Muscle layer of duodenum (tissue), 2 donors: ENCODE data around the gene ARHGEF28.

Source experiments
- H3K27ac ChIP-seq: one replicate; pipeline ENCODE4 v1.7.0; 2013; ENCODE audit warnings: mild to moderate bottlenecking, low read length
- H3K27me3 ChIP-seq: one replicate; pipeline ENCODE4 v1.7.0; 2013; ENCODE audit warnings: low read depth, mild to moderate bottlenecking, control low read depth, low read length
- H3K36me3 ChIP-seq, 2 donors: one replicate each; pipeline ENCODE4 v1.7.0; 2013; ENCODE audit warnings: low read length in 2 of 2, control low read depth in 1 of 2, mild to moderate bottlenecking in 1 of 2; ENCODE audit not compliant: insufficient read depth in 2 of 2, control insufficient read depth in 1 of 2
- H3K4me1 ChIP-seq, 2 donors: one replicate each; pipeline ENCODE4 v1.7.0; 2013; ENCODE audit warnings: low read length in 2 of 2, mild to moderate bottlenecking in 2 of 2, control low read depth in 1 of 2, moderate library complexity in 1 of 2; ENCODE audit not compliant: insufficient read depth in 2 of 2, control insufficient read depth in 1 of 2
- H3K4me3 ChIP-seq, 2 donors: one replicate each; pipeline ENCODE4 v1.7.0; 2013; ENCODE audit warnings: low read length in 2 of 2, low read depth in 1 of 2, mild to moderate bottlenecking in 1 of 2
- H3K9me3 ChIP-seq, 2 donors: one replicate each; pipeline ENCODE4 v1.7.0; 2013; ENCODE audit warnings: low read length in 2 of 2, control low read depth in 1 of 2, mild to moderate bottlenecking in 1 of 2; ENCODE audit not compliant: control insufficient read depth in 1 of 2
- donor health status: healthy.

Gene ARHGEF28

GRCh38 chr5:73702534-73702933 is 76.5 kb downstream of the ARHGEF28 start:
- Histone ChIP-seq H3K36me3 (no peaks in the 10 kb centered on the region), H3K27ac (no peak overlapping the region), H3K9me3 (no peaks in the 10 kb centered on the region), H3K4me3 (no peak overlapping the region), H3K4me1 (no peaks in the 10 kb centered on the region), H3K27me3 (no peaks in the 10 kb centered on the region)

- Histone ChIP-seq H3K27me3 (no peaks in the 10 kb centered on the region), H3K9me3 (no peaks in the 10 kb centered on the region), H3K4me1 (no peaks in the 10 kb centered on the region), H3K36me3 (no peaks in the 10 kb centered on the region), H3K4me3 (no peak overlapping the region), H3K27ac (no peak overlapping the region)
Observed at GRCh38 chr5:73702951-73703350, 77.0 kb downstream of the ARHGEF28 start.

- Histone ChIP-seq H3K36me3 (no peaks in the 10 kb centered on the region), H3K27me3 (no peaks in the 10 kb centered on the region), H3K4me1 (no peaks in the 10 kb centered on the region), H3K27ac (no peak overlapping the region), H3K9me3 (peaks cover 0 to 3% of the 10 kb centered on the region in 2 donors), H3K4me3 (no peak overlapping the region)
Observed at GRCh38 chr5:73705364-73705763, 79.4 kb downstream of the ARHGEF28 start.

- Histone ChIP-seq H3K27me3 (no peaks in the 10 kb centered on the region), H3K36me3 (no peaks in the 10 kb centered on the region), H3K9me3 (peaks cover 0 to 3% of the 10 kb centered on the region in 2 donors), H3K4me1 (no peaks in the 10 kb centered on the region), H3K4me3 (no peak overlapping the region), H3K27ac (no peak overlapping the region)
Observed at GRCh38 chr5:73706963-73707362, 81.0 kb downstream of the ARHGEF28 start.

GRCh38 chr5:73709536-73710129 is 83.6 kb downstream of the ARHGEF28 start:
- Histone ChIP-seq H3K27me3 (no peaks in the 10 kb centered on the region), H3K4me3 (no peak overlapping the region), H3K36me3 (no peaks in the 10 kb centered on the region), H3K4me1 (no peaks in the 10 kb centered on the region), H3K27ac (no peak overlapping the region), H3K9me3 (peaks cover 0 to 3% of the 10 kb centered on the region in 2 donors)

GRCh38 chr5:73716284-73716808 is 90.3 kb downstream of the ARHGEF28 start:
- Histone ChIP-seq H3K4me1 (no peaks in the 10 kb centered on the region), H3K27me3 (no peaks in the 10 kb centered on the region), H3K36me3 (no peaks in the 10 kb centered on the region), H3K27ac (no peak overlapping the region), H3K4me3 (no peak overlapping the region), H3K9me3 (no peaks in the 10 kb centered on the region)

GRCh38 chr5:73718762-73719161 is 92.8 kb downstream of the ARHGEF28 start:
- Histone ChIP-seq H3K4me3 (no peak overlapping the region), H3K4me1 (peaks cover 0 to 9% of the 10 kb centered on the region in 2 donors), H3K27ac (no peak overlapping the region), H3K9me3 (no peaks in the 10 kb centered on the region), H3K27me3 (no peaks in the 10 kb centered on the region), H3K36me3 (no peaks in the 10 kb centered on the region)

- Histone ChIP-seq H3K27ac (no peak overlapping the region), H3K36me3 (no peaks in the 10 kb centered on the region), H3K27me3 (no peaks in the 10 kb centered on the region), H3K4me3 (no peak overlapping the region), H3K9me3 (no peaks in the 10 kb centered on the region), H3K4me1 (peaks cover 0 to 9% of the 10 kb centered on the region in 2 donors)
Observed at GRCh38 chr5:73719632-73720031, 93.6 kb downstream of the ARHGEF28 start.

GRCh38 chr5:73722231-73722630 is 96.2 kb downstream of the ARHGEF28 start:
- no peak overlapping the region for H3K4me3 ChIP-seq
- H3K4me1 ChIP-seq: peaks cover 0 to 13% of the 10 kb centered on the region in 2 donors
- no peaks in the 10 kb centered on the region for H3K36me3 ChIP-seq
- no peaks in the 10 kb centered on the region for H3K27me3 ChIP-seq
- no peak overlapping the region for H3K27ac ChIP-seq
- no peaks in the 10 kb centered on the region for H3K9me3 ChIP-seq

GRCh38 chr5:73726071-73726470 is 100.1 kb downstream of the ARHGEF28 start:
- Histone ChIP-seq H3K36me3 (no peaks in the 10 kb centered on the region), H3K27me3 (no peaks in the 10 kb centered on the region), H3K27ac (no peak overlapping the region), H3K4me1 (peaks cover 0 to 25% of the 10 kb centered on the region in 2 donors), H3K4me3 (no peak overlapping the region), H3K9me3 (no peaks in the 10 kb centered on the region)

GRCh38 chr5:73726606-73727231 is 100.7 kb downstream of the ARHGEF28 start:
- Histone ChIP-seq H3K4me1 (peaks cover 0 to 24% of the 10 kb centered on the region in 2 donors), H3K27me3 (no peaks in the 10 kb centered on the region), H3K9me3 (no peaks in the 10 kb centered on the region), H3K4me3 (no peak overlapping the region), H3K27ac (no peak overlapping the region), H3K36me3 (no peaks in the 10 kb centered on the region)
